Esophagus squamous epithelium (tissue), 5 donors: ENCODE results near the gene CDC37L1. TPM values are rescaled to one million over a fixed set of nuclear protein-coding genes. Genes with fewer than 3 reads are reported as not detected.

Source experiments
- DNase-seq: peaks from one replicate; lab custom pipeline; 2025; lab: John Stamatoyannopoulos, UW
- H3K27ac ChIP-seq, 4 donors: fragments of 200-600 bp; sonication (generic); one replicate each; pipeline ENCODE4 v1.5.1; 2016 to 2019; ENCODE audit warnings: mild to moderate bottlenecking in 1 of 4
- H3K27me3 ChIP-seq, 4 donors: fragments of 200-600 bp; sonication (generic); 1 replicate in 3 of 4; 2 replicates in 1 of 4; pipeline versions ENCODE4 v1.5.1 to v1.6.0; 2017 to 2021; ENCODE audit warnings: antibody characterized with exemption in 1 of 4
- H3K36me3 ChIP-seq, 3 donors: fragments of 200-600 bp; sonication (generic); one replicate each; pipeline ENCODE4 v1.5.1; 2016 to 2019
- H3K4me1 ChIP-seq, 3 donors: fragments of 200-600 bp; sonication (generic); one replicate each; pipeline ENCODE4 v1.5.1; 2017 to 2019
- H3K4me3 ChIP-seq, 4 donors: fragments of 200-600 bp; sonication (generic); 1 replicate in 3 of 4; 2 replicates in 1 of 4; pipeline ENCODE4 v1.5.1; 2016 to 2019; ENCODE audit warnings: mild to moderate bottlenecking in 2 of 4, moderate library complexity in 1 of 4
- H3K9me3 ChIP-seq, 3 donors: fragments of 200-600 bp; sonication (generic); one replicate each; pipeline ENCODE4 v1.5.1; 2016 to 2019
- CTCF ChIP-seq, 6 experiments: fragments of 450-650 bp in 4 of 6; fragments of 200-600 bp in 2 of 6; sonication (generic) in 2 of 6; IDR thresholded peaks; one replicate each; pipeline ENCODE4 v1.5.1; 2016 to 2019; ENCODE audit warnings: antibody characterized with exemption in 6 of 6, mild to moderate bottlenecking in 4 of 6, moderate library complexity in 4 of 6
- POLR2A ChIP-seq, 4 donors: fragments of 450-650 bp; IDR thresholded peaks; one replicate each; pipeline ENCODE4 v1.6.1; 2017; ENCODE audit warnings: antibody characterized with exemption in 4 of 4, mild to moderate bottlenecking in 4 of 4, moderate library complexity in 3 of 4
- WGBS, 2 donors: methylation state at CpG; one replicate each; pipeline ENCODE4 v1.1.5; 2018; 5-methylcytosine and 5-hydroxymethylcytosine counted together
- intact Hi-C: fragments of 100-400 bp; cut with DNase I; formaldehyde crosslinking; loops from one replicate; pipeline ENCODE4 v1.15.0; 2022
- total RNA-seq, 4 donors: library from RNA; depleted of rRNA; stranded (reverse); fragments of >200 nt; gene quantifications; one replicate each; pipeline ENCODE4 v1.1.0, GENCODE V29; 2016
- donor health status: DM: yes; HTN: yes; CAD: no.

The CDC37L1 gene
- total RNA-seq, 4 donors from 2014 or later, result 8.9 to 48.8 (median 19.3) TPM

- Histone ChIP-seq H3K36me3 (peaks cover 0 to 45% (median 0%) of the 10 kb centered on the region in 3 donors), H3K9me3 (no peaks in the 10 kb centered on the region), H3K4me3 (no peak overlapping the region), H3K27ac (peak overlapping the region in 3 of 4 donors; percentile 0 to 74 (median 9)), H3K4me1 (peaks cover 0 to 76% (median 10%) of the 10 kb centered on the region in 3 donors), H3K27me3 (no peaks in the 10 kb centered on the region)
- no peak for DNase-seq
- TF ChIP-seq POLR2A (IDR thresholded peaks at IDR 0.05), result no peak
- no peak for TF ChIP-seq CTCF (IDR thresholded peaks at IDR 0.05)
- intact Hi-C loops, result no loop called here
- WGBS, 2 donors, result 78 to 81% methylated on average over 4 of the region's 4 CpGs
Observed at GRCh38 chr9:4684820-4685219, 5.5 kb downstream of the CDC37L1 start.

GRCh38 chr9:4686112-4686511 lies 6.7 kb downstream of the CDC37L1 start:
- Histone ChIP-seq H3K9me3 (no peaks in the 10 kb centered on the region), H3K4me1 (peaks cover 0 to 78% (median 6%) of the 10 kb centered on the region in 3 donors), H3K36me3 (peaks cover 0 to 57% (median 0%) of the 10 kb centered on the region in 3 donors), H3K27me3 (no peaks in the 10 kb centered on the region), H3K4me3 (no peak overlapping the region), H3K27ac (peak overlapping the region in 3 of 4 donors; percentile 9 to 74 (median 59))
- intact Hi-C loops, result no loop called here
- WGBS, 2 donors, result 71 to 73% methylated on average over 4 of the region's 4 CpGs
- DNase-seq, result no peak
- no peak for TF ChIP-seq CTCF (IDR thresholded peaks at IDR 0.05)

GRCh38 chr9:4686584-4686983 lies 7.2 kb downstream of the CDC37L1 start:
- H3K27ac ChIP-seq, result peak overlapping the region in 3 of 4 donors; percentile 9 to 75 (median 74)
- intact Hi-C loops, result no loop called here

GRCh38 chr9:4689021-4689420 lies 9.7 kb downstream of the CDC37L1 start:
- 48 to 76% methylated on average over 2 of the region's 2 CpGs for WGBS, 2 donors

More at GRCh38 chr9:4686584-4686983, 7.2 kb downstream of the CDC37L1 start:
- peaks cover 0 to 61% (median 0%) of the 10 kb centered on the region in 3 donors for H3K36me3 ChIP-seq
- H3K4me3 ChIP-seq, result no peak overlapping the region
- 53 to 74% methylated on average over 1 of the region's 1 CpG for WGBS, 2 donors
- DNase-seq, result no peak
- TF ChIP-seq POLR2A (IDR thresholded peaks at IDR 0.05), result no peak
- TF ChIP-seq CTCF (IDR thresholded peaks at IDR 0.05), result no peak
- H3K27me3 ChIP-seq, result no peaks in the 10 kb centered on the region
- no peaks in the 10 kb centered on the region for H3K9me3 ChIP-seq
- H3K4me1 ChIP-seq, result peaks cover 0 to 78% (median 3%) of the 10 kb centered on the region in 3 donors

More at GRCh38 chr9:4689021-4689420, 9.7 kb downstream of the CDC37L1 start:
- intact Hi-C loops, result no loop called here
- peak overlapping the region in 2 of 4 donors; percentile 5 to 47 for H3K27ac ChIP-seq
- H3K4me1 ChIP-seq, result peaks cover 0 to 59% (median 0%) of the 10 kb centered on the region in 3 donors
- H3K9me3 ChIP-seq, result no peaks in the 10 kb centered on the region
- peaks cover 0 to 85% (median 0%) of the 10 kb centered on the region in 3 donors for H3K36me3 ChIP-seq
- H3K27me3 ChIP-seq, result no peaks in the 10 kb centered on the region
- TF ChIP-seq CTCF (IDR thresholded peaks at IDR 0.05) (no peak), POLR2A (IDR thresholded peaks at IDR 0.05) (no peak)
- no peak for DNase-seq
- no peak overlapping the region for H3K4me3 ChIP-seq
